ENCODE data around the gene EEF2KMT.
"Not testable (repeated sequence)": the region's sequence is repeated elsewhere in the genome, so short reads cannot be mapped to it uniquely, and the experiment has no call there.

The EEF2KMT gene

GRCh38 chr16:5056352-5056751 is 41.2 kb downstream of the EEF2KMT start:
- DNase-seq (ENCODE audit: low read depth in 1 of 2, low spot score in 1 of 2): no peak
- in situ Hi-C loops (cut with HindIII; ENCODE audit: low pct_unique_long_range_greater_than_20kb, low sequenced_read_pairs): no loop called here
- no peak for TF ChIP-seq JUND (IDR thresholded peaks at IDR 0.05; ENCODE audit: low read depth)

- no peak for DNase-seq (ENCODE audit: low read depth in 1 of 2, low spot score in 1 of 2)
- in situ Hi-C loops (cut with HindIII; ENCODE audit: low pct_unique_long_range_greater_than_20kb, low sequenced_read_pairs): no loop called here
- no peak for TF ChIP-seq JUND (IDR thresholded peaks at IDR 0.05; ENCODE audit: low read depth)
These were observed 42.4 kb downstream of the EEF2KMT start for GRCh38 chr16:5054876-5055865.

GRCh38 chr16:5046914-5047313 is 50.7 kb downstream of the EEF2KMT start:
- no peak for TF ChIP-seq JUND (IDR thresholded peaks at IDR 0.05; ENCODE audit: low read depth)
- in situ Hi-C loops (cut with HindIII; ENCODE audit: low pct_unique_long_range_greater_than_20kb, low sequenced_read_pairs): no loop called here
- DNase-seq (ENCODE audit: low read depth in 1 of 2, low spot score in 1 of 2): no peak

GRCh38 chr16:5045499-5046115 is 52.0 kb downstream of the EEF2KMT start:
- in situ Hi-C loops (cut with HindIII; ENCODE audit: low pct_unique_long_range_greater_than_20kb, low sequenced_read_pairs): no loop called here
- no peak for DNase-seq (ENCODE audit: low read depth in 1 of 2, low spot score in 1 of 2)
- TF ChIP-seq JUND (IDR thresholded peaks at IDR 0.05; ENCODE audit: low read depth): no peak

- DNase-seq (ENCODE audit: low read depth in 1 of 2, low spot score in 1 of 2); in situ Hi-C loops (cut with HindIII; ENCODE audit: low pct_unique_long_range_greater_than_20kb, low sequenced_read_pairs): not testable (repeated sequence)
These were observed 53.0 kb downstream of the EEF2KMT start for GRCh38 chr16:5044581-5044980.

GRCh38 chr16:5044011-5044540 is 53.5 kb downstream of the EEF2KMT start:
- no peak for TF ChIP-seq JUND (IDR thresholded peaks at IDR 0.05; ENCODE audit: low read depth)
- in situ Hi-C loops (cut with HindIII; ENCODE audit: low pct_unique_long_range_greater_than_20kb, low sequenced_read_pairs): no loop called here
- no peak for DNase-seq (ENCODE audit: low read depth in 1 of 2, low spot score in 1 of 2)

- no peak for TF ChIP-seq JUND (IDR thresholded peaks at IDR 0.05; ENCODE audit: low read depth)
- DNase-seq (ENCODE audit: low read depth in 1 of 2, low spot score in 1 of 2): no peak
- in situ Hi-C loops (cut with HindIII; ENCODE audit: low pct_unique_long_range_greater_than_20kb, low sequenced_read_pairs): no loop called here
These were observed 54.9 kb downstream of the EEF2KMT start for GRCh38 chr16:5042574-5043171.

- TF ChIP-seq JUND (IDR thresholded peaks at IDR 0.05; ENCODE audit: low read depth): no peak
- DNase-seq (ENCODE audit: low read depth in 1 of 2, low spot score in 1 of 2): peak in 1 of 2 experiments; percentile 19
- in situ Hi-C loops (cut with HindIII; ENCODE audit: low pct_unique_long_range_greater_than_20kb, low sequenced_read_pairs): no loop called here
These were observed 55.9 kb downstream of the EEF2KMT start for GRCh38 chr16:5041600-5042133.

GRCh38 chr16:5040451-5040850 is 57.1 kb downstream of the EEF2KMT start:
- no peak for DNase-seq (ENCODE audit: low read depth in 1 of 2, low spot score in 1 of 2)
- TF ChIP-seq JUND (IDR thresholded peaks at IDR 0.05; ENCODE audit: low read depth): no peak
- in situ Hi-C loops (cut with HindIII; ENCODE audit: low pct_unique_long_range_greater_than_20kb, low sequenced_read_pairs): no loop called here

GRCh38 chr16:5036228-5037156 is 61.1 kb downstream of the EEF2KMT start:
- no peak for TF ChIP-seq JUND (IDR thresholded peaks at IDR 0.05; ENCODE audit: low read depth)
- in situ Hi-C loops (cut with HindIII; ENCODE audit: low pct_unique_long_range_greater_than_20kb, low sequenced_read_pairs): no loop called here
- no peak for DNase-seq (ENCODE audit: low read depth in 1 of 2, low spot score in 1 of 2)

- no peak for DNase-seq (ENCODE audit: low read depth in 1 of 2, low spot score in 1 of 2)
- no peak for TF ChIP-seq JUND (IDR thresholded peaks at IDR 0.05; ENCODE audit: low read depth)
- in situ Hi-C loops (cut with HindIII; ENCODE audit: low pct_unique_long_range_greater_than_20kb, low sequenced_read_pairs): no loop called here
These were observed 61.7 kb downstream of the EEF2KMT start for GRCh38 chr16:5035909-5036227.
